ENCODE results near the gene ARRDC5.
"Not testable (repeated sequence)": the region's sequence is repeated elsewhere in the genome, so short reads cannot be mapped to it uniquely, and the experiment has no call there.

- not testable (repeated sequence) for TF ChIP-seq ZNF274 (IDR thresholded peaks at IDR 0.05; ENCODE audit: low read depth, low read length); YY1 (IDR thresholded peaks at IDR 0.05; ENCODE audit: insufficient read depth, insufficient read length)
Observed at GRCh38 chr19:4938461-4938860, 35.8 kb upstream of the ARRDC5 start.
